Ramos (cell line): ENCODE results near the gene NOXA1.

Source experiments
- in situ Hi-C: fragments of 300-500 bp; cut with MboI; formaldehyde crosslinking; loops from one replicate; pipeline ENCODE4 v1.14.3; 2022; ENCODE audit warnings: low sequenced_read_pairs; ENCODE audit not compliant: unreplicated experiment

NOXA1 gene

DNA sequence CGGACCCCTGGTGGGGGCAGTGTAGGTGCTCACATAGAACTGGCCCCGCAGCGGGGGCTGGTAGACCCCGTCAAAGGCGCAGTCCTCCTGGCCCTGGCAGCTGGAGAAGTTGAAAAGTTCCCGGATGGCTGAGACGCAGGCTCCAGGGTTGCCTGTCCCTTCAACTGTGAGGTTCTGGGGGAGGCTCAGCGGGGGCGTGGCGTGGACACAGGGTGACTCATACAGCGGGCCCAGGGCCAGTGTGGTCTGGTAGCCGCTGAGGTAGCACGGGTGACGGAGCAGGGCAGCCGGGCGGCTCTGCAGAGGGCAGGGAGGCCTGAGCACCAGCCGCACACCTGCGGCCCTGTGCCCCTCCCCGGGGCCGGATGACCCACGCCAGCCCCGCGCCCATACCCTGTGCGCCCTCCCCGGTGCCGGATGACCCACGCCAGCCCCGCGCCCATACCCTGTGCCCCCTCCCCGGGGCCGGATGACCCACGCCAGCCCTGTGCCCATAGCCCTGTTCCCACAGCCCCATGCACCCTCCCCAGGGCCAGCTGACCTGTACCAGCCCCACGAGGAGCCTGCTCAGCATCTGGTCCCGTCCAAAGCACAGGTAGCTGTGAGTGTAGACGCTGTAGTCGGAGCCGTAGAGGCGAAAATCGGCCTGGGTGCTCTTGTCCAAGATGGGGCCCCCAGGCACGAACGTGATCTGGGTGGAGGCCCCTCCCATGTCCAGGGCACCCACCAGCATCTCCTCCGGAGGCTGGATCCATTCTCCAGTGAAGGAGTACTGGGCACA is 13.0 kb downstream of the NOXA1 start:
- in situ Hi-C loops = loop anchor here (25.0 kb wide), 1 partner anchor 374 kb away; the partner anchor contains the start of genes ENTPD2 and SAPCD2

DNA sequence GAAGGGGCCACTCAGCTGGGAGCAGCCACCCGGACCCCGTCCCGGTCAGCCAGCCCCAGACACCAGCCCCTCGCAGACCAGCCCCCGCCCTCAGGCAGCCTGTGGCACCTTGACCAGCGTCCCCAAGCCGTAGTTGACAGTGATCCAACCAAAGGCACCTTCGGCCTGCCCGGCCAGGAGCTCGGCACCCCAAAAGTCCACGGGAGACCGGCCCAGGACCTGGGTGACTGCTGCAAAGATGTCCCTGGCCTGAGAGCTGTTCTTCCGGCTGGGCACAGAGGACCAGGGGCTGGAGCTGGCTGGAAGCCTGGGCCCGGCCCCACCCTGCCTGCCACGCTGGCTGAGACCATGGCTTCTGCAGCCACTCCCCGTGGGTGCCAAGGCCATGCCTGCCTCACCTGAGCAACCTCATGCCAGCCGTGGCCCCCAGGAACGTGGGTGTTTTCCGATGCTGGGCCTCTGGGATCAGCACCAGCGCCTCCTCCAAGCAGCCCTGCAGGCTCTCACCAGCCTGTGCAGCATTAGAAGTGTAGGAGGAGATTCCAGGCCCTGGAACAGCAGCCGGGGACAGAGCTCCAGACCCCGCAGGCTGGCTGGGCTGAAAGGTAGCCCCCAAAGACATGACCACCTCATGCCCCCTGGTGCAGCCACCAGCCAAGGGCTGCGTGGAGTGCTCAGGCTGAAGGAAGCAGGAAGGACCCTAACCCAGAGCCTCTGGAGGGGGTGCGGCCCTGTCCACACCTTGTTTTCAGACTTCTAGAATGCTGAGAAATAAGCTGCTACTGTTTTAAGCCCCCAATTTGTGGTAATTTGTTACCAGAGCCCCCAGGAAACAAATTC is 13.8 kb downstream of the NOXA1 start:
- in situ Hi-C loops = loop anchor here (25.0 kb wide), 1 partner anchor 375 kb away; the partner anchor contains the start of genes ENTPD2 and SAPCD2

DNA sequence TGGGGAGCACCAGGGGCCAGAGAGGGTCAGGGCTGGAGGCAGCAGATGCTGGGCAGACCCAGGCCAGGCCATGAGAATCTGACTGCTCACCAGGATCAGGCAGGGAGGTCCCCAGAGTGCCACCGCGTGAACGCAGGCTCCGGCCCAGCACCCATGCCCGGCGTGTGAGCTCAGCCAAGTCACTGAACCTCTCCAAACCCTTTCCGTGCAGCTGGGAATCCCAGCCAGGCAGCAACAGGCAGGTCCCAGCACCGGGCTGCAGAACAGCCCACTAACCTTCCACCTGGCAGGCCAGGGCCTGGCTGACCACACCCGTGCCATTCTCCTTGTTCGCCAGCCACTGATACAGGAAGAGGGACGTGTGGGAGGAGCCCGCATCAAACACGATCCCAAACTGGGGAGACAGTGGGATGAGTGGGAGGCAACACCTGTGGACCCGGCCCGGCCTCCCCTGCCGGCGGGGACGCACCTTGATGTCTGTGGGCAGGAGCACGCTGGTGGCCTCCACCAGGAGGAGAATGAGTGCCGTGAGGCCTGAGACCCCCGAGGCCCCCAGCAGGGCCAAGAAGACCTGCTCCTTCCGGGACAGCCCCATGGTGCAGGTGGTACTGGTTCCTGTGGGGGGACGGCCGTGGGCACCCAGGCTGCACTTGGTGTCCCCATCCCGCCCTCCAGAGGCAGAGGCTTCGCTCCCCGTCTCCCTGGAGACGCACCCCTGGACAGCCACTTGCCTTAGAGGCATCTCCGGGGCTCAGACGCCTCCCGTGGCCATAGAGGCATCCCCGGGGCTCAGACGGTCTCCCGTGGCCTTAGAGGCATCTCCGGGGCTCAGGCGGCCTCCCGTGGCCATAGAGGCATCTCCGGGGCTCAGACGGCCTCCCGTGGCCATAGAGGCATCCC is 14.7 kb downstream of the NOXA1 start:
- in situ Hi-C loops = loop anchor here (25.0 kb wide), 1 partner anchor 376 kb away; the partner anchor contains the start of genes ENTPD2 and SAPCD2

DNA sequence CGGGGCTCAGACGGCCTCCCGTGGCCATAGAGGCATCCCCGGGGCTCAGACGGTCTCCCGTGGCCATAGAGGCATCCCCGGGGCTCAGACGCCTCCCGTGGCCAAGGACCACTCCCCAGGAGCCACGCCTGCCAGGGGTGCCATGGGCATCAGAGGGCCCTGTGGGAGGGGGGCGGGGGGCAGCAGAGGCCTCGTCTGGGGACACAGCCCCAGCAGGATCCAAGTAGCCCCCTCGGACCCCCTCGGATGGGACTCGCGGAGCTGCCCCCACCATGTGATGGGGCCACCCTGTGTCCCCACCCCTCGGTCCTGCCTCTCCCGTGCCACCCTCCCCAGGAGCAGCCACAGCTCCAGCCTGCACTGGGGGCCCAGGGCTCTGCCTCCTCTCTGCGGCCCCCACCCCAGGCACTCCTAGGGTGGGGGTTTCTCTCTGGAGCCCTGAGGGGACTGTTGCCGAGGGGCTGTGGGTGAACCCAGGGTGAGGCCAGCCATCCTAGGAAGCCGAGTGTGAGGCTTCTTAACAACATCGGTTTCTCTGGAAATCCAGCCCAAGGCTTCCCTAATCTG is 15.5 kb downstream of the NOXA1 start:
- in situ Hi-C loops = loop anchor here (25.0 kb wide), 1 partner anchor 376 kb away; the partner anchor contains the start of genes ENTPD2 and SAPCD2

DNA sequence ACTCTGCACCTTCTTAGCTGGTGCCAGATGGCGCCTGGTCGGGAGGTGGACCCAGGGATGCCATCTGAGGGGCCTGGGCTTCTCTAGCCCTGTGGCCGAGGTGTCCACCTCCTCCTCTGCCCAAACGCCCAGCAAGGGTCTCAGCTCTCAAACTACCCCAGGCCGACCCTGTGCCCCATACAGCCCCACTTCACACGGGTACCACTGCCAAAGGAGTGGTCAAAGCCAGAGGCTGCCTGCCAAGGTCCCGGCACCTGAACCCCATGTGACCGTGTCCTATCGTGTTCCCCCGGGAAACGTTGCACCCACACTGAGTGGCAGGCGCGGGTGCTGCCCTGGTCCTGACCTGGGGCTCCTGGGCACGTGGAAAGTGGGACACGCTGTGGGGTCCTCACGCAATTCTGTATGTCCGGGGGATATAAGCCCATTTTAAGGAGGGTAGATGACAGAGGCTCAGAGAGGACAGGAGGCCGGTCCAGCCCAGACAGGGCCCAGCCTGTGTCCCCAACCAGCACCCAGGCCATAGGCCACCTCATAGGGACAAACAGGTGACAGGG is 16.0 kb downstream of the NOXA1 start:
- in situ Hi-C loops = loop anchor here (25.0 kb wide), 1 partner anchor 377 kb away; the partner anchor contains the start of genes ENTPD2 and SAPCD2

DNA sequence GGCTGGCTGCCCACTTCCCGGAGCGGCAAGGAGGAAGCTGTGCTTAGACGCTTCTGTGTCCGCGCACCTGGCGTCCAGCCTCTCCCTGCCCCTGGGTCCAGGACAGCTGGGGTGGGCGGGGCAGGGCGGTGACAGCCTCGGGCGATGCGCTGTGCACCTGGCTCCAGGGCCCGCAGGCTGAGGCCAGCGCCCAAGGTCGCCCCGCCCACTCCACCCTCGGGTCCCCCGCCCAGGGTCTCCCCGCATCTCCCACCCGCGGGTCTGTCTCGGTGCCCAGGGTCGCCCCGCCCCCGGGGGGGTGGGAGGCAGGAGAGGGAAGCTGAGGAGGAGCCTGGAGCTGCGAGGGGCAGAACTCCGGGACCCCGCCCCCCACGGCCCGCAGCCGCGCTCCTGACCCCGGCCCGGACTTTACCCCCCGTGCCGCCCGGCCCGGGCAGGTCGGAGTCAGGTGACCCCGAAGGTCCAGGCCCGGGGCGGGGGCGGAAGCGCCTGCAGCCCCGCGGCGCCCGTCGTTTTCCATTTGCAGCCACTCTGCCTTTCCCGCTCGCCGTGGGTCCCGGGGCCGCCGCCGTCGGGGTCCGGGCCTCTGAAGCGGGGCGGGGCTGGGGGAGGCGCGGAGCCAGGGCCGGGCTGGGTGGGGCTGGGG is 18.2 kb downstream of the NOXA1 start, which contains the start of gene ENTPD8:
ENTPD8 (minus strand) TSS at position 69 of the 646 bp plus-strand sequence. CDS start 3,072 bp downstream, outside the sequence.
- in situ Hi-C loops = loop anchor here (25.0 kb wide), 1 partner anchor 379 kb away; the partner anchor contains the start of genes ENTPD2 and SAPCD2

DNA sequence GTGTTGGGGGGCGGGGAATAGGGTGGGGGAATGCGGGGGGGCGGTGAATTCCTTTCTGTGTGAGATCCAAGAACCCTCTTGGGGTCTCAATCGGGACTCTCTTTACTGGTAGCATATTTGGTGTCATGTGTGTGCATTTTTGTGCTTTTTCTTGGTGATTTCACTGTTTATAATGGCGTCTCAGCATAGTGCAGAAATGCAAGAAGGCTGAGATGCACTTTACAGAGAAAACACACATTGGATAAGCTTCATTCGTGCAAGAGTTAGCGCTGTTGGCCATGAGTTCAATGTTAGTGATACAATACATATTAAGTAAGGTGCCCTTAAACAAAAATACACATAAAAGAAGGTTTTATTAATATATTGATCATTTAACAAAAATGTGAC is 18.7 kb downstream of the NOXA1 start:
- in situ Hi-C loops = loop anchor here (25.0 kb wide), 1 partner anchor 380 kb away; the partner anchor contains the start of genes ENTPD2 and SAPCD2

DNA sequence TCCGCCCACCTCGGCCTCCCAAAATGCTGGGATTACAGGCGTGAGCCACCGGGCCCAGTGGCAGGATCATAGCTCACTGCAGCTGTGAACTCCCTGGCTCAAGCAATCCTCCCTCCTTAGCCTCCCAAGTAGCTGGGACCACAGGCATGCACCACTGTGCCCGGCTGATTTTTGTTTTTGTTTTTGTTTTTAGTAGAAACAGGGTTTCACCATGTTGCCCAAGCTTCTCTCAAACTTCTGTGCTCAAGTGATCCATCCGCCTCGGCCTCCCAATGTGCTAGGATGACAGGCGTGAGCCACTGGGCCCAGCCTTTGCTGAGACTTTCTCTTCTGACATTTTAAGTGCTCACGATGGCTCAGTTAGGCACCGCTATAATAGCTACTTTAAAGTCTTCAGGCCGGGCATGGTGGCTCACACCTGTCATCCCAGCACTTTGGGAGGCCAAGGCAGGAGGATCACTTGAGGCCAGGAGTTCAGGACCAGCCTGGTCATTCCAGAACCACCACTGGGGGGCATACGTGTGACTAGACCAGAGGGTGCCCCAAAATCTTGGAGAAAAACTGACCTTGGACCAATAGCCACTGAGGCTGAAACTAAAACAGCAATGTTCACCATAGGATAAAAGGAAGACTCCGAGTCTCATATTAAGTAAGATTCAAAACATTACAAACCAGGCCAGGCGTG is 21.1 kb downstream of the NOXA1 start:
- in situ Hi-C loops = loop anchor here (25.0 kb wide), 1 partner anchor 382 kb away; the partner anchor contains the start of genes ENTPD2 and SAPCD2

DNA sequence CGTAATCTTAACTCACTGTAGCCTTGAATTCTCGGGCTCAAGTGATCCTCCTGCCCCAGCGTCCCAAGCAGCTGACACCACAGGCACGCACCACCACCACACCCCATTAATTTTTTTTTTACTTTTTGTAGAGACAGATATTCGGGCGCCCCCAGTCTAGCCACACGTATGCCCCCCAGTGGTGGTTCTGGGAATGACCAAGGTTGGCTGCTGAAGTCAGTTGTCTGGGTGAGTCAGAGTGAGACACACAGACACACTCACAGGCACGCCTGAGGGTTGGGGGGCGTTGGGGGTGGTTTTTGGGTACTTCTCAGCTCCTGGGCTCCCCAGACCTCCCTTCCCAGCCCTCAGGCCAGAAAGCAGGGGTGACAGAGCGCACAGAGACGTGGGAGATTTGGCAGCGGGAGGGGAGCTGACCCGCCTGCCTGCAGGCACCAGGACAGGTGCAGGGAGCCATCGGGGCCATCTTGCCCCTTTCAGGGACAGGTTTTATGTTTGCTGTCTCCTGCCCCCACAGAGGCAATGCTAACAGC is 22.1 kb downstream of the NOXA1 start:
- in situ Hi-C loops = loop anchor here (5.0 to 25.0 kb wide), 2 partner anchors 153 to 383 kb away; partner anchors contain the start of genes ENTPD2 and SAPCD2

DNA sequence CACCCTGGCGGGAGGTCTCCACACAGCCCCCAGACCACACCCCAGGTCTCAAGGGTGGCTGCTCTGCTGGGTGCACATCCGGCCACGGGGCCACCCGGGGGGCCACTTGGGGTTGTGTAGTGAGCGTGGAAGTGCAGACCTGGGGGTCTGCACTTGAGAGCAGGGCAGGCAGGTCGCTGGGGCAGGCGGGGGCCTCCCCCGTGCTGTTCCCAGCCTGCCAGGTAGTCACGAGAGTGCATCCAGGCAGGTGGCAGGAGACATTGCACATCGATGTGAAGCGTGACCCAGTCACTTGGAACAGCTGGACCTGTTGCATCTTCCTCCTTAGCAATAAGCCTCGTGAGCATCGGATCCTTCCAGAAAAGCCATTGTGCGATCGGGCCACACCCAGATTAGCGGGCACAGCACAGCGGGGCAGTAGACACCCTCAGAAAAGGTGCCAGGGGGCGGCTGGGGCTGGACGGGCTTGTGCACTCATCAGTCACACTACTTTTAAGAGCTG is 22.8 kb downstream of the NOXA1 start:
- in situ Hi-C loops = loop anchor here (5.0 to 25.0 kb wide), 2 partner anchors 154 to 384 kb away; partner anchors contain the start of genes ENTPD2 and SAPCD2

DNA sequence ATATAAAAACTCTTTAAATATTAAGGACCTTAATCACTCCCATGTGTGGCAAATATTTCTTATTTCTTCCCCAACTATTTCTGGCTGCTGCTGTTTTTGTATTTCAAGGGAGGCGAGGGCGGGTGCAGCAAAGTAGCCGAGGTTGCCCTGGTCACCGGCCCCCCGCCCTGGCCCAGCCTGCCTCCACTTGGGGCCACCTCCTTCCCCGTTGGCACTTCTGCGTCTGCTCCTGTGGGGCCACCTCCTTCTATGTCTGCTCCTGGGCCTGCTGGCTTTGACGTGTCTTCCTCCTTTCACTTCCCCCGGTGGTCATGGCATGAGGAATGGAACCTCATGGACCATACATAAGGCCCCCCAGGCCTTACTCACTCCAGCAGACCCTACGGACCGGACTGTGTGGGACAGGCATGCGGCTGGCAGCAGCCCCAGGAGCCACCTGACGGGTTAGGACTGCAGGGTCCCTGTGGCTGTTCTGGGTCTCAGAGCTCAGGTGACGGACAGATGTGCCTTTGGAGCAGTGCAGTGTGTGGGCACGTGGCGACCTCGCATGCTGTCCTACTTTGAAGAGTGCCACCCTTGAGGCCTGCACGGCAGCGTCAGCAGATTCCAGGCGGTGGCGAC is 23.8 kb downstream of the NOXA1 start:
- in situ Hi-C loops = loop anchor here (5.0 to 25.0 kb wide), 2 partner anchors 155 to 385 kb away; partner anchors contain the start of genes ENTPD2 and SAPCD2

DNA sequence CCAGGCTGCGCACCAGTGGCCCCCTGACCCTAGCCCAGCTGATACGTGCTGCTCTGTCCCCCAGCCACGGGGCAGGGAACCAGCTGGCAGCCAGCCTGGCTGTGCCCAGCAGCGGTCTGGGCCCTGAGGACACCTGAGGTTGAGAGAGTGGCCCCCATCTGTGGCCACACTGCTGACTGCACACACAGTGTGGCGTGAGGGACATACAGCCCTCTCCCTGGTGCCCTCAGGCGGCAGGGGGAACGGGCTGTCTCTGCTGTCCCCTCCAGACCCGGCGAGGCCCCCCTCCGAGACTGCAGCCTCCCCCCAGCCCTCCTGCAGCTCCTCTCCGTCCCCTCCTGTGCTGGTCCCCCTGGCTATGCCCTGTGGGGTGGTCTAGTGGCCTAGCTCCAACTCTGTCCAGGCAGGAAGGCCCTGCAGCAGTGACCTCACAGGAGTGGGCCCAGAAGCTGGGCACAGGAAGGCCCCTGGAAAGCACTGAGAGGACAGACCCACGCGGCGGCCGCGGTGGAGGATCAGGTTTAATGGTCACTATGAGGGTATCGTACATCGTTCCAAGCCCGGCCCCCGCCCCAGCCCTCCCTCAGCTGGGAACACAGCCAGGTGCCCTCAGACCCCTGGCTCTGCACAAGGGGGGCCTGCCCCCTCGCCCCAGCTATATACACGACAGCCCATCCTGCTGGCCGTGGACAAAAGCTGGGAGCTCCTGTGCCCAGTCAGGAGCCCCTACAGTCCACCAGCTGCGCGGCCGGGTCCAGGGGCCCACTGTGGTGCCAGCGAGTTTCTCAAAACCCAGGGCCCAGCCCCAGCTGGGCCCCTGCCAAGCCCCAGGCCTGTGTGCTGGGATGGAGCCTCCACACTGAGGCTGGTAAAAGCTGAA is 24.8 kb downstream of the NOXA1 start:
- in situ Hi-C loops = loop anchor here (5.0 to 25.0 kb wide), 2 partner anchors 156 to 386 kb away; partner anchors contain the start of genes ENTPD2 and SAPCD2

DNA sequence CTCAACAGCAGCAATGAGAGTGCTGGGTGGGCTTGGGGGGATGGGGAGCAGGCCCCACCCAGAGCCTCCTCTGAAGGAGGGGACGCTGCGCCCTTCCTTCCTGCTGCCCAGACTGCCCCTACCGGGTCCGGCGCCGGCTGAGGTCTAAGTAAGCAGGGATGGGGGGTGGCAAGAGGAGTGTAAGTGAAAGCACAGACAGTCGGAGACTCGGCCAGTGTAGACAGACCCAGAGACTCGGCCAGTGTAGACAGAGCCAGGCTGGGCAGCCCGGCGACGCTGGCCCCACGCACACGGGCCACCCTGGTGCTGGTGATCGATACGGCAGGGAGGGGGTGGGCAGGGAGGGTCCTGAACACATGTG is 25.4 kb downstream of the NOXA1 start:
- in situ Hi-C loops = loop anchor here (5.0 to 25.0 kb wide), 2 partner anchors 156 to 386 kb away; partner anchors contain the start of genes ENTPD2 and SAPCD2

DNA sequence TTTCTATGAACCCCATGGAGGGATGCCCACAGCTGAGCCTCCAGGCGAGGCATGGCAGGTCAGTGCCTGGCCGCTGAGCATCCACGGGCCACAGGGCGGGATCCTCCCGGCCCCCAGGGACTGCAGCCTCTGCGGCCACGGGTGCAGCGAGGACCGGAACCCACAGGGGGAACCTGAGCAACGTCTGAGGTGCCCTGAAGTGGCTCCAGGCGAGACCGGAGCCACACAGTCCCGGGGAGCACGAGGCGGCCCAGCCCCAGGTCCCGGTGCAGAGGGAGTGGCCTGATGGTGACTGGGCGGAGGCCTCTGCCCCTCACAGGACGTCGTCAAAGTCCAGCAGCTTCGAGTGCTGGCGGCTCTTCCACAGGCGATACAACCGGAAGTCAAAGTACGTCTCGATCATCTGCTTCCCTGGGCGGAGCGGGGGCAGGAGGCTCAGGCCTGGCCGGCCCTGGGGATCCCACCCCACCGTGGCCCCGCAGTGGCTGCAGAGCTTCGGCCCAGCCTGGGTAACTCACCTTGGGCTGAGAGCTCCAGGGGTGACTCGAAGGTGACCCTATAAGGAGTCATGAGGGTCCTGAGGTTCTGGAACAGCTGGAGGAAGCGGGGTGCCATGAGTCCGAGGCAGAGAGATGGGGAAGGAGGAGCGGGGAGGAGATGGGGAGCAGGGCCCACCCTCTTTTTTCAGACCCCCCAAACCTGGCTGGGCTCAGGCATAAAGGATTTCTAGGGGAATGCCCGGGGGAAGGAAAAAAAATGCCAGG is 26.1 kb downstream of the NOXA1 start:
- in situ Hi-C loops = loop anchor here (5.0 to 25.0 kb wide), 2 partner anchors 157 to 387 kb away; partner anchors contain the start of genes ENTPD2 and SAPCD2
